Measurements from ENCODE around the gene ZFYVE28.
"Not testable (repeated sequence)": the region's sequence is repeated elsewhere in the genome, so short reads cannot be mapped to it uniquely, and the experiment has no call there.

Gene ZFYVE28

GRCh38 chr4:2417765-2418649 is at the start of gene ZFYVE28:
TSS of gene ZFYVE28 (minus strand) at chr4:2418645. CDS start at chr4:2418323, 322 bp downstream.
- no peak for DNase-seq

GRCh38 chr4:2465544-2465943 is 47.1 kb upstream of the ZFYVE28 start:
- DNase-seq = not testable (repeated sequence)

GRCh38 chr4:2465032-2465431 is 46.6 kb upstream of the ZFYVE28 start:
- no peak for DNase-seq

GRCh38 chr4:2462992-2463762 is 44.7 kb upstream of the ZFYVE28 start:
- DNase-seq = no peak

- peak; percentile 49 for DNase-seq
Measured at GRCh38 chr4:2462218-2462991, 44.0 kb upstream of the ZFYVE28 start.

GRCh38 chr4:2461246-2461960 is 43.0 kb upstream of the ZFYVE28 start:
- DNase-seq = no peak

- no peak for DNase-seq
Measured at GRCh38 chr4:2459589-2460349, 41.3 kb upstream of the ZFYVE28 start.

GRCh38 chr4:2458546-2459491 is 40.4 kb upstream of the ZFYVE28 start:
- no peak for DNase-seq

- no peak for DNase-seq
Measured at GRCh38 chr4:2457481-2458295, 39.2 kb upstream of the ZFYVE28 start.

- DNase-seq = no peak
Measured at GRCh38 chr4:2451821-2452785, 33.7 kb upstream of the ZFYVE28 start.

GRCh38 chr4:2451036-2451520 is 32.6 kb upstream of the ZFYVE28 start:
- DNase-seq = no peak

GRCh38 chr4:2450394-2451035 is 32.1 kb upstream of the ZFYVE28 start:
- no peak for DNase-seq

- no peak for DNase-seq
Measured at GRCh38 chr4:2449511-2450392, 31.3 kb upstream of the ZFYVE28 start.

- DNase-seq = no peak
Measured at GRCh38 chr4:2449051-2449450, 30.6 kb upstream of the ZFYVE28 start.

- no peak for DNase-seq
Measured at GRCh38 chr4:2448589-2448988, 30.1 kb upstream of the ZFYVE28 start.

Measured in MV-4-11 (cell line).